ENCODE data around the gene DLG3. TPM values are rescaled to one million over a fixed set of nuclear protein-coding genes. Genes with fewer than 3 reads are reported as not detected.
A peak's percentile ranks its signal among the peaks of the same experiment; 100 is the strongest.

DLG3 gene
- total RNA-seq, 1 experiment from 2014 or later = 71.2 TPM

- DNase-seq = peak; percentile 60
- H2BK15ac ChIP-seq (ENCODE audit: low read depth, low read length) = no peak overlapping the region
- H3K4me1 ChIP-seq (ENCODE audit: insufficient read depth, low read length) = no peaks in the 10 kb centered on the region
- TF ChIP-seq CTCF (conservative IDR thresholded peaks at IDR 0.05) = peak; percentile 61
- H3K27ac ChIP-seq (ENCODE audit: insufficient read length, low read depth, low read length) = no peak overlapping the region
- H2BK120ac ChIP-seq (ENCODE audit: low read depth, low read length, poor library complexity, severe bottlenecking) = no peak overlapping the region
- H3K9me3 ChIP-seq (ENCODE audit: control insufficient read depth, low read depth, low read length) = peaks cover 37% of the 10 kb centered on the region
- no peak overlapping the region for H2BK12ac ChIP-seq (ENCODE audit: insufficient read length, low read depth, low read length)
- H4K91ac ChIP-seq (ENCODE audit: insufficient read length, low read depth, low read length) = no peak overlapping the region
- peaks cover 10 to 23% (median 14%) of the 10 kb centered on the region in 3 experiments for H3K36me3 Mint-ChIP-seq (ENCODE audit: insufficient read depth in 1 of 3, low read depth in 3 of 3)
- H3K79me2 ChIP-seq (ENCODE audit: insufficient read depth, low read length) = peaks cover 14% of the 10 kb centered on the region
- H4K20me1 ChIP-seq (ENCODE audit: control insufficient read depth, insufficient read depth, insufficient read length) = no peaks in the 10 kb centered on the region
- H3K27me3 ChIP-seq (ENCODE audit: insufficient read depth, low read length) = no peaks in the 10 kb centered on the region
- H3K4me2 ChIP-seq (ENCODE audit: insufficient read depth, insufficient read length, low read length) = peak overlapping the region; percentile 22
- no peak overlapping the region for H3K9ac ChIP-seq (ENCODE audit: extremely low read depth, insufficient read length, low read length)
- no peaks in the 10 kb centered on the region for H3K79me1 ChIP-seq (ENCODE audit: insufficient read depth, low read depth, low read length, poor library complexity, severe bottlenecking)
- no peak overlapping the region for H4K5ac ChIP-seq (ENCODE audit: insufficient read length, low read depth, low read length)
- no peak overlapping the region for H3K18ac ChIP-seq (ENCODE audit: insufficient read length, low read depth, low read length)
- H3K23ac ChIP-seq (ENCODE audit: insufficient read length, low read depth, low read length) = no peak overlapping the region
- no CpG with 5 or more reads among the region's 39 CpGs for WGBS (ENCODE audit: extremely low coverage, insufficient read length, low lambda C conversion rate)
- H3K4me3 Mint-ChIP-seq = peak overlapping the region; percentile 75 to 86
- H2AK5ac ChIP-seq (ENCODE audit: insufficient read length, low read length) = no peak overlapping the region
- H3K27ac Mint-ChIP-seq = peak overlapping the region in 1 of 3 experiments; percentile 90; a peak in 1 of 7 replicates
- H2BK20ac ChIP-seq (ENCODE audit: low read depth, low read length, poor library complexity, severe bottlenecking) = no peak overlapping the region
- no peak overlapping the region for H2BK5ac ChIP-seq (ENCODE audit: insufficient read length, low read length)
- no peak overlapping the region for H4K8ac ChIP-seq (replicated peaks; ENCODE audit: insufficient read length, low read depth, low read length)
- no peak overlapping the region for H3K4ac ChIP-seq (ENCODE audit: low read depth, low read length)
- peaks cover 4% of the 10 kb centered on the region for H3K23me2 ChIP-seq (ENCODE audit: insufficient read length, low read depth, low read length, poor library complexity, severe bottlenecking)
- H3K4me1 Mint-ChIP-seq = peaks cover 24 to 34% of the 10 kb centered on the region in 2 experiments
- H3K14ac ChIP-seq (ENCODE audit: insufficient read depth, low read length) = peak overlapping the region; percentile 81; the same call in 1 of the 2 replicates
- no peak overlapping the region for H3K56ac ChIP-seq (ENCODE audit: insufficient read length, low read depth, low read length)
- no peak overlapping the region for H3T11ph ChIP-seq (ENCODE audit: low read length)
- no peaks in the 10 kb centered on the region; the same call in none of the 2 replicates for H3K27me3 Mint-ChIP-seq (ENCODE audit: low read depth)
- no peak overlapping the region for H2AFZ ChIP-seq (ENCODE audit: low read length)
- peaks cover 76 to 79% of the 10 kb centered on the region in 2 experiments for H3K9me3 Mint-ChIP-seq
Observed at GRCh38 chrX:70452143-70452733, 7.6 kb downstream of the DLG3 start.

All from H9 (cell line).